ENCODE results near the gene EFNA5. TPM values are rescaled to one million over a fixed set of nuclear protein-coding genes. Genes with fewer than 3 reads are reported as not detected.

The EFNA5 gene
- total and polyA plus RNA-seq, 2 experiments from 2014 or later = 7.5 to 10.1 TPM

- no peaks in the 10 kb centered on the region for H3K36me3 Mint-ChIP-seq (ENCODE audit: low read depth)
- TF ChIP-seq ZNF331 (CRISPR knock-in tag; IDR thresholded peaks at IDR 0.05; ENCODE audit: low read depth) (no peak), CTCF (conservative IDR thresholded peaks at IDR 0.05; ENCODE audit: low read depth in 2 of 2) (no peak), ZNF462 (CRISPR knock-in tag; IDR thresholded peaks at IDR 0.05) (no peak), ZNF114 (CRISPR knock-in tag; IDR thresholded peaks at IDR 0.05) (no peak), EZH2 (IDR thresholded peaks at IDR 0.05; ENCODE audit: low read depth, unreplicated experiment) (no peak), CREB1 (CRISPR knock-in tag; IDR thresholded peaks at IDR 0.05; ENCODE audit: low read depth) (no peak), ETS1 (IDR thresholded peaks at IDR 0.05) (no peak), REST (IDR thresholded peaks at IDR 0.05; ENCODE audit: unreplicated experiment) (no peak), JUNB (IDR thresholded peaks at IDR 0.05; ENCODE audit: unreplicated experiment) (no peak), POLR2AphosphoS5 (IDR thresholded peaks at IDR 0.05; ENCODE audit: low read depth) (no peak), NANOG (IDR thresholded peaks at IDR 0.05; ENCODE audit: borderline replicate concordance) (no peak), EZH2phosphoT487 (IDR thresholded peaks at IDR 0.05; ENCODE audit: unreplicated experiment) (no peak), STAT1 (IDR thresholded peaks at IDR 0.05; ENCODE audit: unreplicated experiment) (no peak)
- no peak overlapping the region for H3K4me3 ChIP-seq
- H3K9me2 ChIP-seq (ENCODE audit: insufficient read depth) = no peaks in the 10 kb centered on the region
- H3K27ac ChIP-seq (ENCODE audit: low read depth) = no peak overlapping the region
- no peaks in the 10 kb centered on the region for H3K36me3 ChIP-seq (ENCODE audit: insufficient read depth)
- ATAC-seq (peak; percentile 66), DNase-seq (ENCODE audit: low spot score) (peak; percentile 39)
- no peaks in the 10 kb centered on the region for H4K20me1 ChIP-seq (replicated peaks; ENCODE audit: insufficient read depth)
- H3K27me3 ChIP-seq (ENCODE audit: insufficient read depth) = no peaks in the 10 kb centered on the region
- H3K4me3 Mint-ChIP-seq = no peak overlapping the region
- H3K79me2 ChIP-seq (replicated peaks; ENCODE audit: insufficient read depth) = peaks cover 5% of the 10 kb centered on the region; the same call in 1 of the 2 replicates
- no peak overlapping the region for H3K4me2 ChIP-seq
- H3K4me1 Mint-ChIP-seq = peaks cover 41% of the 10 kb centered on the region
- H3K4me1 ChIP-seq (ENCODE audit: insufficient read depth) = peaks cover 25% of the 10 kb centered on the region
- H2AFZ ChIP-seq = no peak overlapping the region
- H3K9me3 Mint-ChIP-seq = no peaks in the 10 kb centered on the region
- no peaks in the 10 kb centered on the region for H3F3A ChIP-seq (replicated peaks; ENCODE audit: low read depth)
- H3K27me3 Mint-ChIP-seq (ENCODE audit: insufficient read depth, low read depth, poor library complexity) = peaks cover 1% of the 10 kb centered on the region
- H3K27ac Mint-ChIP-seq = peak overlapping the region; percentile 12; the same call in 1 of the 2 replicates
Measured at GRCh38 chr5:107553117-107553555, 117.6 kb downstream of the EFNA5 start.
